Hematopoietic multipotent progenitor cell treated with erythropoietin and hydrocortisone succinate and interleukin-3 and kit ligand, for 15 days (in vitro differentiated cells): Measurements from ENCODE around the gene BCR.

Experiments
- DNase-seq: peaks from one replicate; pipeline ENCODE4 v3.0.0-alpha.2; 2015; ENCODE audit warnings: low spot score

BCR gene

GRCh38 chr22:23231471-23232093 is 51.3 kb downstream of the BCR start:
- no peak for DNase-seq

GRCh38 chr22:23232094-23232905 is 52.0 kb downstream of the BCR start:
- DNase-seq = no peak

- DNase-seq = no peak
Measured at GRCh38 chr22:23233084-23233531, 52.8 kb downstream of the BCR start.

- no peak for DNase-seq
Measured at GRCh38 chr22:23233752-23234408, 53.6 kb downstream of the BCR start.

GRCh38 chr22:23234409-23235161 is 54.3 kb downstream of the BCR start:
- DNase-seq = no peak

- DNase-seq = no peak
Measured at GRCh38 chr22:23235425-23235824, 55.1 kb downstream of the BCR start.

- no peak for DNase-seq
Measured at GRCh38 chr22:23236026-23236425, 55.7 kb downstream of the BCR start.

- DNase-seq = no peak
Measured at GRCh38 chr22:23236440-23237184, 56.3 kb downstream of the BCR start.

GRCh38 chr22:23237201-23237798 is 57.0 kb downstream of the BCR start:
- no peak for DNase-seq

- no peak for DNase-seq
Measured at GRCh38 chr22:23237841-23238240, 57.5 kb downstream of the BCR start.

GRCh38 chr22:23238707-23239106 is 58.4 kb downstream of the BCR start:
- no peak for DNase-seq

- DNase-seq = no peak
Measured at GRCh38 chr22:23239429-23239828, 59.1 kb downstream of the BCR start.

GRCh38 chr22:23240639-23241389 is 60.5 kb downstream of the BCR start:
- DNase-seq = no peak

- DNase-seq = no peak
Measured at GRCh38 chr22:23241562-23242472, 61.5 kb downstream of the BCR start.

- no peak for DNase-seq
Measured at GRCh38 chr22:23242473-23243001, 62.2 kb downstream of the BCR start.

GRCh38 chr22:23243006-23243573 is 62.8 kb downstream of the BCR start:
- DNase-seq = no peak

GRCh38 chr22:23243859-23244689 is 63.8 kb downstream of the BCR start:
- no peak for DNase-seq

GRCh38 chr22:23244690-23245044 is 64.4 kb downstream of the BCR start:
- no peak for DNase-seq
